LNCaP clone FGC (cell line): ENCODE measurements around the gene CLCN4.

Experiments used
- DNase-seq: peaks from one replicate; pipeline ENCODE4 v3.0.0-alpha.2; 2011; ENCODE audit warnings: low read depth
- H3K4me3 ChIP-seq: 2 replicates; pipeline ENCODE4 v1.5.1; 2011; ENCODE audit warnings: mild to moderate bottlenecking, low read depth, low read length, control low read depth
- TF ChIP-seq, protein P1 (sequence below): IDR thresholded peaks from 2 replicates; pipeline ENCODE4 v1.5.1; 2012; ENCODE audit warnings: mild to moderate bottlenecking; ENCODE audit not compliant: control insufficient read depth, insufficient read depth; ENCODE audit errors: extremely low read depth

The CLCN4 gene

GRCh38 chrX:10213716-10214115, 56.9 kb downstream of the CLCN4 start:
- no peak overlapping the region for H3K4me3 ChIP-seq
- TF ChIP-seq, protein P1, sequence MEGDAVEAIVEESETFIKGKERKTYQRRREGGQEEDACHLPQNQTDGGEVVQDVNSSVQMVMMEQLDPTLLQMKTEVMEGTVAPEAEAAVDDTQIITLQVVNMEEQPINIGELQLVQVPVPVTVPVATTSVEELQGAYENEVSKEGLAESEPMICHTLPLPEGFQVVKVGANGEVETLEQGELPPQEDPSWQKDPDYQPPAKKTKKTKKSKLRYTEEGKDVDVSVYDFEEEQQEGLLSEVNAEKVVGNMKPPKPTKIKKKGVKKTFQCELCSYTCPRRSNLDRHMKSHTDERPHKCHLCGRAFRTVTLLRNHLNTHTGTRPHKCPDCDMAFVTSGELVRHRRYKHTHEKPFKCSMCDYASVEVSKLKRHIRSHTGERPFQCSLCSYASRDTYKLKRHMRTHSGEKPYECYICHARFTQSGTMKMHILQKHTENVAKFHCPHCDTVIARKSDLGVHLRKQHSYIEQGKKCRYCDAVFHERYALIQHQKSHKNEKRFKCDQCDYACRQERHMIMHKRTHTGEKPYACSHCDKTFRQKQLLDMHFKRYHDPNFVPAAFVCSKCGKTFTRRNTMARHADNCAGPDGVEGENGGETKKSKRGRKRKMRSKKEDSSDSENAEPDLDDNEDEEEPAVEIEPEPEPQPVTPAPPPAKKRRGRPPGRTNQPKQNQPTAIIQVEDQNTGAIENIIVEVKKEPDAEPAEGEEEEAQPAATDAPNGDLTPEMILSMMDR: no peak
- DNase-seq: no peak

- TF ChIP-seq, protein P1: no peak
- DNase-seq: no peak
- no peak overlapping the region for H3K4me3 ChIP-seq
Measured at GRCh38 chrX:10216208-10216607, 59.4 kb downstream of the CLCN4 start.

DNA sequence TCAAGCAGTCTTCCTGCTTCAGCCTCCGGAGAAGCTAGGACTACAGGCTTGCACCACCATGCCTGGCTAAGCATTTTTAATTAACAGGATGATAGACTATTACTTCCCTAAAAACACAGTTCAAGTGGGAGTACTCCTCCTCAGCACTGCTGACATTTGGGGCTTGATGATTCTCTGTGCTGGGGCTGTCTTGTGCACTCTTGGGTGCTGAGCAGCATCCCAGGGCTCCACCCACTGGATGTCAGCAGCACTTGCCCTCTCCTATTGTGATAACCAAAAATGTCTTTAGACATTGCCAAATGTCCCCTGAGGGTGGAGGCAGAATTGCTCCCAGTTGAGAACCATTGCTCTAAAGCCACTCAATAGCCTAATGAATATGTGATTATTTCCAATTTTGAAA, 60.4 kb downstream of the CLCN4 start:
- H3K4me3 ChIP-seq: no peak overlapping the region
- no peak for DNase-seq
- TF ChIP-seq, protein P1: no peak

- TF ChIP-seq, protein P1: no peak
- DNase-seq: no peak
- H3K4me3 ChIP-seq: no peak overlapping the region
Measured at GRCh38 chrX:10221651-10222050, 64.9 kb downstream of the CLCN4 start.

GRCh38 chrX:10223276-10223675, 66.5 kb downstream of the CLCN4 start:
- TF ChIP-seq, protein P1: no peak
- H3K4me3 ChIP-seq: no peak overlapping the region
- no peak for DNase-seq

GRCh38 chrX:10223781-10224180, 67.0 kb downstream of the CLCN4 start:
- H3K4me3 ChIP-seq: no peak overlapping the region
- TF ChIP-seq, protein P1: no peak
- DNase-seq: no peak

- no peak overlapping the region for H3K4me3 ChIP-seq
- DNase-seq: no peak
- TF ChIP-seq, protein P1: no peak
Measured at GRCh38 chrX:10230222-10230621, 73.4 kb downstream of the CLCN4 start.
